Fibroblast of upper back skin (primary cell): ENCODE results near the gene PAQR4.

ENCODE experiments used
- DNase-seq: peaks from one replicate; pipeline ENCODE4 v3.0.0-alpha.2; 2013

Gene PAQR4

GRCh38 chr16:2946649-2947048, 22.5 kb upstream of the PAQR4 start:
- DNase-seq = no peak

GRCh38 chr16:2948807-2949704, 20.1 kb upstream of the PAQR4 start:
- DNase-seq = no peak

- no peak for DNase-seq
Observed at GRCh38 chr16:2949705-2950352, 19.3 kb upstream of the PAQR4 start.

GRCh38 chr16:2950353-2950724, 18.8 kb upstream of the PAQR4 start:
- no peak for DNase-seq

- DNase-seq = no peak
Observed at GRCh38 chr16:2950773-2951172, 18.4 kb upstream of the PAQR4 start.

- DNase-seq = no peak
Observed at GRCh38 chr16:2952679-2953078, 16.5 kb upstream of the PAQR4 start.

- DNase-seq = no peak
Observed at GRCh38 chr16:2953706-2954627, 15.2 kb upstream of the PAQR4 start.

GRCh38 chr16:2954656-2955381, 14.3 kb upstream of the PAQR4 start:
- no peak for DNase-seq

GRCh38 chr16:2955438-2955778, 13.7 kb upstream of the PAQR4 start:
- DNase-seq = no peak

- DNase-seq = no peak
Observed at GRCh38 chr16:2955779-2956578, 13.2 kb upstream of the PAQR4 start.

GRCh38 chr16:2956579-2956956, 12.6 kb upstream of the PAQR4 start:
- DNase-seq = no peak

- DNase-seq = no peak
Observed at GRCh38 chr16:2959206-2959605, 9.9 kb upstream of the PAQR4 start.

- no peak for DNase-seq
Observed at GRCh38 chr16:2960183-2961010, 8.8 kb upstream of the PAQR4 start.

- DNase-seq = no peak
Observed at GRCh38 chr16:2962334-2963073, 6.6 kb upstream of the PAQR4 start.

- DNase-seq = no peak
Observed at GRCh38 chr16:2963074-2963722, 6.0 kb upstream of the PAQR4 start.

- no peak for DNase-seq
Observed at GRCh38 chr16:2963723-2964474, 5.2 kb upstream of the PAQR4 start, which contains the start of gene KREMEN2. KREMEN2 (plus strand) TSS chr16:2964275; CDS start chr16:2964521, 246 bp downstream.

GRCh38 chr16:2964475-2965336, 4.4 kb upstream of the PAQR4 start:
- no peak for DNase-seq
